Hematopoietic multipotent progenitor cell treated with erythropoietin and hydrocortisone succinate and interleukin-3 and kit ligand, for 17 days (in vitro differentiated cells): Measurements from ENCODE around the gene DEFB124.
"Not testable (repeated sequence)": the region's sequence is repeated elsewhere in the genome, so short reads cannot be mapped to it uniquely, and the experiment has no call there.

Source experiments
- DNase-seq: peaks from one replicate; pipeline ENCODE4 v3.0.0-alpha.2; 2015; ENCODE audit warnings: low spot score

Gene DEFB124

DNA sequence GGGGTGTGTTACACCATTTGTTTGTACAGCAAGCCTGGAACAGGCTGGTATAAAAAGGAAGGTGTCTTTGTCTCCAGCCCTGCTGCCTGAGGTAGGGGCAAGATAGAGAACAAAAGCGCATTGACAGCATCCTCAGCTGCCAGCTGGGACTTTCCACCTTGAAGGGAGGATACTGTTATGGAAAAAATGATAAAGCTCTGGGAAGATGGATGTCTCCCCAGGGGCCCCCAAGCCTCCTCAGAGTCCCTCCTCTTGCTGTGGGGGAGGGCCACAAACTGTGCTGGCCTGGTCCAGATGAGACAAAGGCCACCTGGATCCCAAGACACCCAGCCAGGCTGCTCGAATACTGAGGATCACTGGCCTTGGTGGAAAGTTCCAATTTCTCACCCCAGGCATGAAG lies 13.2 kb upstream of the DEFB124 start:
- no peak for DNase-seq

GRCh38 chr20:31485450-31486339 lies 10.8 kb upstream of the DEFB124 start:
- no peak for DNase-seq

GRCh38 chr20:31484001-31484400 lies 9.1 kb upstream of the DEFB124 start:
- DNase-seq = no peak

DNA sequence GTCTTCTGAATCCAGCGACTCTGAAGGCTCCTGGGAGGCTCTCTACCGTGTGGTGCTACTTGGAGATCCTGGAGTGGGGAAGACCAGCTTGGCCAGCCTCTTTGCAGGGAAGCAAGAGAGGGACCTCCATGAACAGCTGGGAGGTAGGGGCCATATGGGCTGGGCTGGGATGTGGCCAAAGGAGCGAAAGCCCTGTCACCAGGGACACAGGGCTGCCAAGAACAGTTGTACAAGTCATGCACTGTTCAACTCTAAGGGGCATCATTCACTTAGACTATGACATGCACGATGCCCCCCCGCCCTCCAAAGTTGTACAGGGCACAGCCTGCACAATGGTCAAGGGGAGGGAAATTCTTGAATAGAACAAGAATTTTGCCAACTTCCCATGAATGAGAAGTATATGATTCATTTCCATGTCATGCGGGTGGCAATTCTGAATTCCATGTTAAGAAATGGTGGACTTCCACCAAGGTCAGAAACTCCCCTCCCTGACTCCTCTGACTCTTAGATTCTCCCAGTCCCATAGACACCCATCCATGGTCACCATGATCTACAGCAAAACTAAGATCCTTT lies 1.8 kb upstream of the DEFB124 start:
- no peak for DNase-seq

DNA sequence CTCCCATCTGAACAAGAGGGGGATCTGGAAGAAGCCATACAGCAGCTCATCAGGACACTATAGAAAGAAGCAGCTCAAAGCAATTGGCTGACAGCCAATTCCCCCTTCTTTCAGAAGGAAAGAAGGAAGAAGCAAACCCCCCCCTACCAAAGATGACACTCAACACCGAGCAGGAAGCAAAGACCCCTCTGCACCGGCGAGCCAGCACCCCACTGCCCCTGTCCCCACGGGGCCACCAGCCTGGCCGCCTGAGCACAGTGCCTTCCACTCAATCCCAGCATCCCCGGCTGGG lies 1.3 kb upstream of the DEFB124 start:
- DNase-seq = no peak

DNA sequence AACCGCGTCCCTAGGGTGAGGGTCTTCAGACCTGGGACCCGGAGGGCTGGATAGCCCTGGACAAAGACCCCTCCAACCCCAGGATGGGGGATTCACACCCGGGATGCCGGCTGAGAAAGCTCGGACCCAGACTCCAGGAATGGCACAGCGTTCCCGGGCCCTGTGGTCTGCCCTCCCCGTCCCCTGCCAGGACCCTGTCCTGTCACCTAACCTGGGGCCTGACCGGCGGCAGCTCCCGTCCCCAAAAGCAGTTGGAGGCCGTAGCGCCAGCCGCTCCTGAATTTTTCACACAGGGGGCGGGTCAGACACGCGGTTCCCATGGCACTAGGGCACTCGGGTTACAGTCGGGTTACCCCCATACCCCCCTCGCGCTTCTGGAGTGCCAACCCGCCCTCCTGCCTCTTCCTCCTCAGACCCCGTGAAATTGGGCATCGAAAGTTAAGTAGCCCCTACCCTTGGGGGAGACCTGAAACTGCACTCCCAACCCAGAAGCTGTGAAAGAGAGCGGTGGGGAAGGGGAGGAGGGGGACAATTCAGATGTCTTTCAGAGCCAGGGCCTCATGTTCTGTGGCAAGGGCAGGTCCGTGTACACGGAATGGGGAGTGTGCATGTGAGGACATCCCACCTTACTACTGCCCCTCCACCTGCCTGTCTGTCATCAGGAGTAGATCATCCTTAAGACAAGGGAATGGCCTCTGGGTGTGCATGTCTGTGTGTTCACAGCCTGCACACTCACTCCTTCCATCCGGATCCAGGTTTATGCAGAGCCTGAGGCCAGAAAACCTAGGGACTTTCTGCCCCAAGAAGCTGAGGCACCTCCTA lies 756 bp upstream of the DEFB124 start:
- no peak for DNase-seq

DNA sequence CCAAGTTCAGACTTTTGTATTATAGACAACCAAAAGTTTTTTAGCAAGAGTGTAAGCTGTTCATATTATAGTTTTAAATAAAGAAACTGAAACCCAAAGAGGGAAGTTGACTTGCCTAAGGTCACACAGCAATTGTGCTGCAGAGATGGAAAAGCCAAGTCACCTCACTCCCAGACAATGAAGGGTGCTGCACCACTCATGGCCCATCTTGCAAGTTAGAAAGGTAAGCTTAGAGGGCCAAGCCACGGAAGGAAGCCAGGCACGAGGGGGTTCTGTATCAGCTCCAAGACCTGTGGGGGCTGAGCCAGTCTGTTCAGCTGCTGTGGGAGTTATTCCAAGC lies 860 bp downstream of the DEFB124 start:
- DNase-seq = no peak

DNA sequence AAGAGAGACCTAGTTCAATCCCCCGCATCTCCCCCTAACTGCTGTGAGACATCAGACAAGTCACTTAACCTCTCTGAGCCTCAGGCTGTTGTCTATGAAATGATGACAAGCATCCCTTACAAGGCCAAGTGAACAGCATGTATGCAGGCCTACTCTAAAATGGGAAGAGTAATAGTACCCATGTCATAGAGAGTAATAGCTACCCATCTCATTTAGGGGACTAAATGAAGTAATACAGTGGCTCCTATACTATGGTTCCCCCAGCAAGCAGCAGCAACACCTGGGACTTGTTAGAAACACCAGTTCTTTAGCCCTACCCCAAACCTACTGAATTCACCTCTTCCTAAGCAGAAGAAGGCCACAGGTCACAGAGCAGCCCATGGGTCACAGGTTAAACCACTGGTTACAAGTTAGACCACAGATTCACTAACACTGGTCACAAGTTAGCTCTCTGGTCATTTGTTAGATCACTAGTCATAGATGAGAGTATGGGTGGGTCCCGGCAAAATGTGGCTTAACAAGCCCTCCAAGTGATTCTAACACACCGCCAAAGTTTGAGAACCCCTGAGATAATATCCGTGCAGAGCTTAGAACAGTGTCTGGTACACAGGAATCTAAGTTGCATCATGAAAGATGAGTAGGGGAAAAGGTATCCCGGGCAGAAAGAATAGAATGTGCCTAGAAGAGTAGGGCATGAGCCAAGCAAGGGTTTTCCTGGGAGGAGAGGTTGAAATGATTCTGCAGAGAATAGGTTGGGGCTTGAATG lies 1.4 kb downstream of the DEFB124 start:
- no peak for DNase-seq

DNA sequence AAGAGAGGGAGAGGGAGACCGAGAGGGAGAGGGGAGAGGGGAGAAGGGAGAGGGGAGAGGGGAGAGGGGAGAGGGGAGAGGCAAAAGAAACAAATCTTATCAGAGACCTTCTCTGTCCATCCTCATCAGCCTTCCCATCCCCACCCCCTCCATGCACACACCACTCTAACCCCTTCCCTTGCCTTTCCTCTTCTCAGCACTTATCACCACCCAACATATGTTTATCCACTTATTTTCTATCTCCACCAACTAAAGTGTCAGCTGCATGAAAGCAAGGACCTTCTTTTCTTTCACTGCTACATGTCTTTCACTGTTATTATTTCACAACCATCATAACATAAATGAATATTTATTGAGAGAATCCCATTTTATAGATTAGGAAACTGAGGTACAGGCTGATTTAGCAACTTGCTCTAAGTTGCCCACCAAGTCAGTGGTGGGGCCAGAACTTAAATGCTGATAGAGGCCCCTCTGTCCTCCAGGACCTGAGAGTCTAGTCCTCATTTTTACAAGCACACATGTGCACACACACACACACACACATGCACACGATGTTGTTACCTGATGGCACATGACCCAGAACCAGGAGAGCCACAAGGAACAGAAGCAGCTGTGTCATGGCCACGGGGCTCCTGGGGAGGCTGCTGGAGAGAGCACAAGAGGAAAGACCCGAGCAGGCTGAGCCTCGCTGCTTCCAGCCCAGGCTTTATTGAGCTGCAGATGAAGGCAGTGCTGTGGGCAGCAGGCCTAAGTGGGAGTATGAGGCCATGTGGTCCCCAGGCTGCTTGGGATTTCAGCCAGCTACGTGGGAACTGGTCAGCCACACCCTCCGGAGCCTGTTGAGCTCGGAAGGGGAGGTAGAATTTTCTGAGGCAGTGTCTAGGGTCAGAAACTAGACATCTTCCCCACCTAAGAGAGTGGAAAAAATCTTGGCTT lies 2.3 kb downstream of the DEFB124 start:
- DNase-seq = no peak

- DNase-seq = not testable (repeated sequence)
These were observed 4.0 kb downstream of the DEFB124 start for GRCh38 chr20:31470946-31471345.

DNA sequence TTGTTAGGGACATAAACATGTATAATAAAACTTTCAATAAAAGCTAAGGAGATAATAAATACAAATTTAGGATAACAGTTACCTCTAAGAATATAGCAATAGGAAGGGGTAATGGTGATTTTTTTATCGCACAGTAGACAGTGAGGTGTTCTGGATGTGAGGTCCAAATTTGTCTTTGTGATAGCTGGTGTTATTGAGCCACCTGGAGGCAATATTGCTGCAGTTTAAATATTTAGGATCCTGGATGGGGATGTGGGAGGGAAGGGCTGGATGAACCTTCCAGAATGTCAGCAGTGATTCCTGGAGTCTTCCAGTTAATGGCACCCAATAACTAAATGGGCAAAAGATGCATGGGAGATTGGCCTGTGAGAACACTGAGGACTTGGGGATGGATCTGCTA lies 20.6 kb downstream of the DEFB124 start:
- DNase-seq = no peak

DNA sequence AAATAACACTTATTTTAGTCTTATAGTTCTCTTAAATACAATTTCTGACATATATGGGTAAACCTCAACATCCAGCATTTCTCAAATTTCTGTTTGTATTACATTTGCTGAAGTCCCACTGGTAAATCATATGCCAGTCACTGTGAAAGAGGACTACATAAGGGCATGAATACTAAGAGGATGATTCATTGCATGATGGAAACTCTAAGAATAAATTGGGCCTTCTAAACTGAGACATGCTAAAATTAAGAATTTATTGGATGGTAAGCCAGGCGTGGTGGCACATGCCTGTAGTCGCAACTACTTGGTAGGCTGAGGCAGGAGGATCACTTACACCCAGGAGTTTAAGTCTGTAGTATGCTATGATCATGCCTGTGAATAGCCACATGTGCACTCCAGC lies 22.4 kb downstream of the DEFB124 start:
- DNase-seq = no peak

DNA sequence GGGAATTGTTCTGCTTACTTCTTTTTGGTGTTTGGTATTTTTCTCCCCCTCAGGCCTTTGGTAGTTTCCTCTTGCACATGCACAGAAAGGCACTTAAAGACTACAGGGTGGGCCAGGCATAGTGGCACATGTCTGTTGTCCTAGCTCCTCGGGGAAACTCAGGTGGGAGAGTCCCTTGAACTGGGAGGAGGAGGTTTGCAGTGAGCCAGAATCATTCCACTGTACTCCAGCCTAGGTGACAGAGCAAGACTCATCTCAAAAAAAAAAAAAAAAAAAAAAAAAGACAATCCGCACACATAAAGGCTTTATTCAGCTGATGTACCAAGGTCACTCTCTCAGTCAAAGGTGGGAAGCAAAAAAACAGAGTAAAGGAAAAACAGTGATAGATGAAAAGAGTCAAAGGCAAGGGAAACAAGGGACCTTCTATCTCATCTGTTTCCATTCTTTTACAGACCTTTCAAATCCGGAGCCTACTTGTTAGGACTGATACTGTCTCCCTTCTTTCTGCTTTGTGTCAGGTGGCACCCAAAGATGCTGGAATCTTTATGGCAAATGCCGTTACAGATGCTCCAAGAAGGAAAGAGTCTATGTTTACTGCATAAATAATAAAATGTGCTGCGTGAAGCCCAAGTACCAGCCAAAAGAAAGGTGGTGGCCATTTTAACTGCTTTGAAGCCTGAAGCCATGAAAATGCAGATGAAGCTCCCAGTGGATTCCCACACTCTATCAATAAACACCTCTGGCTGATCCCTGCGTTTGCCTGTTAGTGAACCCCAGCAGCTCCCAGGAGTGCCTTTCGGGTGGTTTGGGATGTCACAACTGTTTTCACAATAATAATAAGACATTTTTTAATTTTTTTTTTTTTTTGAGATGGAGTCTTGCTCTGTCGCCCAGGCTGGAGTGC lies 25.2 kb downstream of the DEFB124 start:
- DNase-seq = no peak

- DNase-seq = no peak
These were observed 28.7 kb downstream of the DEFB124 start for GRCh38 chr20:31446084-31446819.

DNA sequence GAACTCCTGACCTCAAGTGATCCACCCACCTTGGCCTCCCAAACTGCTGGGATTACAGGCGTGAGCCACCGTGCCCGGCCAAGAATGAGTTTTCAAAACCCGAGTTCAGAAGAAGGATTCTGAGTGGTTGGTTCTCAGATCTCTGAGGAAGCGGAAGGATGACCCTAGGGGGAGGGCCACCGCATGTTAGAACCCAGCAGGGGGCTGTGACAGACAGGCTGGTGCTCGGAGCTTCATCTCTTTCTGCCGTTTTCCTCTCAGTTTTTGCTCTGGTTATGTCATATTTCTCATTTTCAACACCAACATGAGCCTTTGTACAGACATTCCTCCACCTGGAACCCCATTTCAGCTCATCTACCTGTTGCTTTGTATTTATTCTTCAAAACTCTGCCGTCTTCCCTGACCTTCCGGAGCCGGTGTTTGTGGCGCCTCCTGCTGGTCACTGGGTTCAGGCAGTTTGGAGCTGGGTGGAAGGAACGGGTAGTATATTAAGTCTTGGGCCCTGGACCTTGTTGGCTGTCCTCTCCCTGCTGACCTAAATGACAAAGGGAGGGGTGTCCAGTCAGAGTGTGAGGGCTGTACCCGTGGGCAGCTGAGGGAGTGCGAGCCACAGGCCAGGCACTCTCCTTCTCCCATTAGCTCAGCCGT lies 34.8 kb downstream of the DEFB124 start, which contains the start of gene DEFB123:
TSS of gene DEFB123 (plus strand) at position 621 of the 648 bp plus-strand sequence. CDS start 67 bp downstream, outside the sequence.
- DNase-seq = no peak

DNA sequence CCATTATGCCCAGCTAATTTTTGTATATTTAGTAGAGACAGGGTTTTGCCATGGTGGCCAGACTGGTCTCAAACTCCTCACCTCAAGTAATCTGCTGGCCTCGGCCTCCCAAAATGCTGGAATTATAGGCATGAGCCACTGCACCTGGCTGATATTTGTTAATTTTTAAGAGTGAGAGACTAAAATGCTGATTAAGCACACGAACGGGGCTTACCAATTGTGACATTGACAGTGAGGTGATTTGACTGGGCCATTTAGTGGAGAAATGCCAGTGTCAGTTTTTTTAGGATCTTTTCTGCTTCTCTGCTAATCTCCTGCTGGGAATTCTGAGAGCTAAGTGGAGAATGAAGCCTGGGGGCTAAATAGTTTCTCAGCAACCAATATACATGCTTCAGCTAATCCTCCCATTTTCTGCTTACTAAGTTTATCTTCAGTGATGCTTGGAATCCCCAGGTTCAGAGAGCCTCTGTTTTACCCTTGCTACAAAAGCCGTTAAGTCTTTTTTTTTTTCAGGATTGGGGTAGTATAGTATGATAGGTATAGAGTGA lies 44.3 kb downstream of the DEFB124 start:
- no peak for DNase-seq

- not testable (repeated sequence) for DNase-seq
These were observed 47.4 kb downstream of the DEFB124 start for GRCh38 chr20:31427576-31427975.

- DNase-seq = not testable (repeated sequence)
These were observed 47.9 kb downstream of the DEFB124 start for GRCh38 chr20:31426891-31427551.
